Stimulated activated CD4-positive, alpha-beta T cell treated with anti-CD3 and anti-CD28 coated beads, Interleukin-12 subunit alpha, Interleukin-12 subunit beta, amount 100 ng/mL, for 48 hours (primary cell): Measurements from ENCODE around the gene SOCS7.
A peak's percentile ranks its signal among the peaks of the same experiment; 100 is the strongest.

Experiments used
- DNase-seq, 3 donors: peaks; one replicate each; pipeline ENCODE4 v3.0.0-alpha.2; 2020; ENCODE audit warnings: low read depth in 2 of 3, low spot score in 1 of 3

Gene SOCS7

GRCh38 chr17:38351412-38352222 is at the start of gene SOCS7:
SOCS7 (plus strand) TSS chr17:38351844; CDS start chr17:38352053, 209 bp downstream.
- DNase-seq, result peak; percentile 79 to 91 (median 86)

- no peak for DNase-seq
Observed at GRCh38 chr17:38315497-38315896, 36.1 kb upstream of the SOCS7 start.

GRCh38 chr17:38317081-38317480 is 34.6 kb upstream of the SOCS7 start:
- DNase-seq, result no peak

GRCh38 chr17:38320482-38320881 is 31.2 kb upstream of the SOCS7 start:
- no peak for DNase-seq

- DNase-seq, result peak; percentile 52 to 73 (median 53)
Observed at GRCh38 chr17:38322156-38322779, 29.4 kb upstream of the SOCS7 start.

GRCh38 chr17:38322897-38323296 is 28.7 kb upstream of the SOCS7 start:
- no peak for DNase-seq

GRCh38 chr17:38324141-38324697 is 27.4 kb upstream of the SOCS7 start:
- no peak for DNase-seq

GRCh38 chr17:38324772-38325171 is 26.9 kb upstream of the SOCS7 start:
- no peak for DNase-seq

GRCh38 chr17:38325221-38325851 is 26.3 kb upstream of the SOCS7 start:
- no peak for DNase-seq

- no peak for DNase-seq
Observed at GRCh38 chr17:38326996-38327792, 24.4 kb upstream of the SOCS7 start.

GRCh38 chr17:38327936-38328335 is 23.7 kb upstream of the SOCS7 start:
- DNase-seq, result no peak

GRCh38 chr17:38328620-38329019 is 23.0 kb upstream of the SOCS7 start:
- no peak for DNase-seq

- no peak for DNase-seq
Observed at GRCh38 chr17:38329284-38329683, 22.4 kb upstream of the SOCS7 start.

- DNase-seq, result no peak
Observed at GRCh38 chr17:38329808-38330730, 21.6 kb upstream of the SOCS7 start.

- DNase-seq, result no peak
Observed at GRCh38 chr17:38330941-38331411, 20.7 kb upstream of the SOCS7 start.

- no peak for DNase-seq
Observed at GRCh38 chr17:38332735-38333134, 18.9 kb upstream of the SOCS7 start.

- peak; percentile 30 to 58 (median 42) for DNase-seq
Observed at GRCh38 chr17:38333635-38334295, 17.9 kb upstream of the SOCS7 start.

- no peak for DNase-seq
Observed at GRCh38 chr17:38334480-38335364, 16.9 kb upstream of the SOCS7 start.
